H9 (cell line): ENCODE results near the gene OLFM4. TPM values are rescaled to one million over a fixed set of nuclear protein-coding genes. Genes with fewer than 3 reads are reported as not detected.

ENCODE experiments used
- DNase-seq: peaks from one replicate; pipeline ENCODE4 v3.0.0-alpha.2; 2017
- H2AFZ ChIP-seq: one replicate; pipeline ENCODE4 v1.6.1; 2013; ENCODE audit warnings: mild to moderate bottlenecking, low read length, control low read depth, moderate library complexity
- H2AK5ac ChIP-seq: 2 replicates; pipeline ENCODE4 v1.6.1; 2013; ENCODE audit warnings: low read length, control low read depth, mixed read lengths; ENCODE audit not compliant: insufficient read length
- H2BK120ac ChIP-seq: one replicate; pipeline ENCODE4 v1.6.1; 2013; ENCODE audit warnings: low read depth, mild to moderate bottlenecking, low read length, control low read depth, inconsistent platforms; ENCODE audit not compliant: poor library complexity, severe bottlenecking
- H2BK12ac ChIP-seq: 2 replicates; pipeline ENCODE4 v1.6.1; 2013; ENCODE audit warnings: low read length, control low read depth, mixed read lengths, low read depth; ENCODE audit not compliant: insufficient read length
- H2BK15ac ChIP-seq: 2 replicates; pipeline ENCODE4 v1.6.1; 2013; ENCODE audit warnings: low read depth, low read length, control low read depth
- H2BK20ac ChIP-seq: one replicate; pipeline ENCODE4 v1.6.1; 2013; ENCODE audit warnings: low read depth, mild to moderate bottlenecking, low read length, control low read depth, inconsistent platforms; ENCODE audit not compliant: poor library complexity, severe bottlenecking
- H2BK5ac ChIP-seq: 2 replicates; pipeline ENCODE4 v1.6.1; 2013; ENCODE audit warnings: low read length, control low read depth, mixed read lengths; ENCODE audit not compliant: insufficient read length
- H3K14ac ChIP-seq: 2 replicates; pipeline ENCODE4 v1.6.1; 2013; ENCODE audit warnings: low read length, control low read depth; ENCODE audit not compliant: insufficient read depth
- H3K18ac ChIP-seq: 2 replicates; pipeline ENCODE4 v1.6.1; 2013; ENCODE audit warnings: low read depth, mild to moderate bottlenecking, mixed read lengths, low read length, control low read depth; ENCODE audit not compliant: insufficient read length
- H3K23ac ChIP-seq: 2 replicates; pipeline ENCODE4 v1.6.1; 2013; ENCODE audit warnings: low read length, control low read depth, mixed read lengths, low read depth; ENCODE audit not compliant: insufficient read length
- H3K23me2 ChIP-seq: 2 replicates; pipeline ENCODE4 v1.6.1; 2013; ENCODE audit warnings: low read depth, mild to moderate bottlenecking, mixed read lengths, low read length, control low read depth; ENCODE audit not compliant: insufficient read length, poor library complexity, severe bottlenecking
- H3K27ac ChIP-seq: 2 replicates; pipeline ENCODE4 v1.5.1; 2013; ENCODE audit warnings: low read length, control low read depth, mixed read lengths, low read depth; ENCODE audit not compliant: insufficient read length
- H3K27me3 ChIP-seq: 2 replicates; pipeline ENCODE4 v1.6.1; 2013; ENCODE audit warnings: low read length, control low read depth, inconsistent platforms; ENCODE audit not compliant: insufficient read depth
- H3K4ac ChIP-seq: 2 replicates; pipeline ENCODE4 v1.6.1; 2013; ENCODE audit warnings: low read depth, mild to moderate bottlenecking, control low read depth, inconsistent platforms, low read length, moderate library complexity
- H3K4me1 ChIP-seq: 2 replicates; pipeline ENCODE4 v1.6.1; 2013; ENCODE audit warnings: low read length, control low read depth, inconsistent platforms; ENCODE audit not compliant: insufficient read depth
- H3K4me2 ChIP-seq: 2 replicates; pipeline ENCODE4 v1.6.1; 2013; ENCODE audit warnings: low read length, control low read depth, mixed read lengths; ENCODE audit not compliant: insufficient read length, insufficient read depth
- H3K56ac ChIP-seq: 2 replicates; pipeline ENCODE4 v1.6.1; 2013; ENCODE audit warnings: low read depth, mild to moderate bottlenecking, mixed read lengths, low read length, control low read depth; ENCODE audit not compliant: insufficient read length
- H3K79me1 ChIP-seq: 2 replicates; pipeline ENCODE4 v1.6.1; 2013; ENCODE audit warnings: low read depth, mild to moderate bottlenecking, moderate library complexity, low read length, control low read depth, inconsistent platforms; ENCODE audit not compliant: insufficient read depth, poor library complexity, severe bottlenecking
- H3K79me2 ChIP-seq: 2 replicates; pipeline ENCODE4 v1.6.1; 2013; ENCODE audit warnings: low read length, control low read depth, inconsistent platforms; ENCODE audit not compliant: insufficient read depth
- H3K9ac ChIP-seq: 2 replicates; pipeline ENCODE4 v1.6.1; 2013; ENCODE audit warnings: low read length, control low read depth, mixed read lengths; ENCODE audit not compliant: insufficient read length; ENCODE audit errors: extremely low read depth
- H3K9me3 ChIP-seq: one replicate; pipeline ENCODE4 v1.6.1; 2013; ENCODE audit warnings: low read depth, low read length, inconsistent platforms; ENCODE audit not compliant: control insufficient read depth
- H3T11ph ChIP-seq: one replicate; pipeline ENCODE4 v1.6.1; 2013; ENCODE audit warnings: mild to moderate bottlenecking, low read length, control low read depth, inconsistent platforms
- H4K20me1 ChIP-seq: one replicate; pipeline ENCODE4 v1.6.1; 2013; ENCODE audit not compliant: control insufficient read depth, insufficient read length, insufficient read depth
- H4K5ac ChIP-seq: 2 replicates; pipeline ENCODE4 v1.6.1; 2013; ENCODE audit warnings: low read depth, mild to moderate bottlenecking, mixed read lengths, low read length, control low read depth; ENCODE audit not compliant: insufficient read length
- H4K8ac ChIP-seq: replicated peaks from 2 replicates; pipeline ENCODE4 v1.6.1; 2013; ENCODE audit warnings: low read length, control low read depth, mixed read lengths, low read depth; ENCODE audit not compliant: insufficient read length
- H4K91ac ChIP-seq: 2 replicates; pipeline ENCODE4 v1.6.1; 2013; ENCODE audit warnings: low read depth, mild to moderate bottlenecking, moderate library complexity, mixed read lengths, low read length, control low read depth; ENCODE audit not compliant: insufficient read length
- H3K27ac Mint-ChIP-seq, 3 experiments: 2 replicates in 2 of 3; 3 replicates in 1 of 3; pipeline ENCODE4 v1.8.0; 2020 to 2021; ENCODE audit warnings: mixed read lengths in 3 of 3, mild to moderate bottlenecking in 1 of 3, moderate library complexity in 1 of 3
- H3K27me3 Mint-ChIP-seq: 2 replicates; pipeline ENCODE4 v1.8.0; 2021; ENCODE audit warnings: low read depth, mild to moderate bottlenecking, moderate library complexity, mixed read lengths
- H3K36me3 Mint-ChIP-seq, 3 experiments: 2 replicates in 2 of 3; 3 replicates in 1 of 3; pipeline ENCODE4 v1.8.0; 2020 to 2021; ENCODE audit warnings: low read depth in 3 of 3, mixed read lengths in 3 of 3; ENCODE audit not compliant: insufficient read depth in 1 of 3
- H3K4me1 Mint-ChIP-seq, 2 experiments: 2 replicates each; pipeline ENCODE4 v1.8.0; 2020; ENCODE audit warnings: mixed read lengths in 2 of 2
- H3K4me3 Mint-ChIP-seq, 2 experiments: 2 replicates in 1 of 2; 3 replicates in 1 of 2; pipeline ENCODE4 v1.8.0; 2020 to 2021; ENCODE audit warnings: mild to moderate bottlenecking in 2 of 2, mixed read lengths in 2 of 2, moderate library complexity in 1 of 2
- H3K9me3 Mint-ChIP-seq, 2 experiments: 2 replicates in 1 of 2; 3 replicates in 1 of 2; pipeline ENCODE4 v1.8.0; 2020; ENCODE audit warnings: mild to moderate bottlenecking in 2 of 2, mixed read lengths in 2 of 2, moderate library complexity in 1 of 2
- WGBS: extraction: QIAGEN DNeasy Blood & Tissue Kit; methylation state at CpG from one replicate; pipeline ENCODE4 v1.1.7; 2013; ENCODE audit warnings: missing lambda C conversion rate, low lambda C conversion rate, mixed read lengths; ENCODE audit not compliant: insufficient read length; ENCODE audit errors: extremely low coverage; 5-methylcytosine and 5-hydroxymethylcytosine counted together
- total RNA-seq: library from RNA; stranded (reverse); gene quantifications from 2 replicates; pipeline ENCODE4 v1.2.1, GENCODE V29; 2021
- TF ChIP-seq, protein P1 (sequence below): fragments of 200-600 bp; sonication (generic); conservative IDR thresholded peaks from 3 replicates; pipeline ENCODE4 v1.8.0; 2021; ENCODE audit warnings: antibody characterized with exemption, mild to moderate bottlenecking

Gene OLFM4
- total RNA-seq, 1 experiment from 2014 or later = not detected

DNA sequence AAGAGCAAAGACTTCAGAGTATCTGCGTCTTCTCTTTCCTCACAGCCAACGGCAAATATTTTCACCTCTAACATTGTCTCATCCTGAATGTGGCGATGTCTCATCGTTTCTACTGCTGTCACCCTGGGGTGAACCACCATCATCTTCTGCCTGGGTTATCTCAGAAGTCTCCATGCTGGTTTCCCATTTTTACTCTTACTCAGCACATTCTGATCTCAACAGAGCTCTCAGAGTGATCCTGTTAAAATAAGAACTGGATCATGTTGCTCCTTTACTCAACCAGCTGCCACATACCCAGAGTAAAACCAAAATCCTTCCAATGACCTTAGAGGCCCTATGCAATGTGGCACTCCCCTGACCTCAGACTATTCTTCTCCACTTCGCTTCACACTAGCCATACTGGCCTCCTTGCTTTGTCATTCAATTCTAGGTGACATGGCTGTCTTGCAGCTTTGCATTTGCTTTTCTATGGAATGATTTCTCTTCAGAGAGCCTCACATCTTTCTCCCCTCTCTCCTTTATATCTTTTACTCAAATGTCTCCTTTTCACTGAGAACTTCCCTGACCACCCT, 7.8 kb upstream of the OLFM4 start:
- H2BK120ac ChIP-seq = no peak overlapping the region
- H2BK15ac ChIP-seq = no peak overlapping the region
- H3K27me3 ChIP-seq = no peaks in the 10 kb centered on the region
- H3K23ac ChIP-seq = no peak overlapping the region
- no peaks in the 10 kb centered on the region for H3K4me1 Mint-ChIP-seq
- H2BK12ac ChIP-seq = no peak overlapping the region
- no peak overlapping the region for H2AFZ ChIP-seq
- no peak overlapping the region for H3K4me3 Mint-ChIP-seq
- no peak overlapping the region for H2AK5ac ChIP-seq
- H3K4ac ChIP-seq = no peak overlapping the region
- no peak overlapping the region for H3T11ph ChIP-seq
- no peak for DNase-seq
- H3K27me3 Mint-ChIP-seq = peaks cover 3% of the 10 kb centered on the region
- H3K23me2 ChIP-seq = no peaks in the 10 kb centered on the region
- no peaks in the 10 kb centered on the region for H3K79me1 ChIP-seq
- no peak overlapping the region for H2BK20ac ChIP-seq
- no peaks in the 10 kb centered on the region for H3K36me3 Mint-ChIP-seq
- H3K14ac ChIP-seq = no peak overlapping the region
- H3K79me2 ChIP-seq = no peaks in the 10 kb centered on the region
- H3K27ac ChIP-seq = no peak overlapping the region
- no CpG with 5 or more reads among the region's 5 CpGs for WGBS
- peaks cover 0 to 4% of the 10 kb centered on the region in 2 experiments; a peak in 2 of 5 replicates for H3K9me3 Mint-ChIP-seq
- no peaks in the 10 kb centered on the region for H4K20me1 ChIP-seq
- H3K4me1 ChIP-seq = 0 out of 2 replicates have a peak, but pooled peaks cover 2% of the 10 kb centered on the region
- no peak overlapping the region for H4K5ac ChIP-seq
- H3K56ac ChIP-seq = no peak overlapping the region
- H3K9me3 ChIP-seq = no peaks in the 10 kb centered on the region
- no peak overlapping the region for H3K9ac ChIP-seq
- TF ChIP-seq, protein P1, sequence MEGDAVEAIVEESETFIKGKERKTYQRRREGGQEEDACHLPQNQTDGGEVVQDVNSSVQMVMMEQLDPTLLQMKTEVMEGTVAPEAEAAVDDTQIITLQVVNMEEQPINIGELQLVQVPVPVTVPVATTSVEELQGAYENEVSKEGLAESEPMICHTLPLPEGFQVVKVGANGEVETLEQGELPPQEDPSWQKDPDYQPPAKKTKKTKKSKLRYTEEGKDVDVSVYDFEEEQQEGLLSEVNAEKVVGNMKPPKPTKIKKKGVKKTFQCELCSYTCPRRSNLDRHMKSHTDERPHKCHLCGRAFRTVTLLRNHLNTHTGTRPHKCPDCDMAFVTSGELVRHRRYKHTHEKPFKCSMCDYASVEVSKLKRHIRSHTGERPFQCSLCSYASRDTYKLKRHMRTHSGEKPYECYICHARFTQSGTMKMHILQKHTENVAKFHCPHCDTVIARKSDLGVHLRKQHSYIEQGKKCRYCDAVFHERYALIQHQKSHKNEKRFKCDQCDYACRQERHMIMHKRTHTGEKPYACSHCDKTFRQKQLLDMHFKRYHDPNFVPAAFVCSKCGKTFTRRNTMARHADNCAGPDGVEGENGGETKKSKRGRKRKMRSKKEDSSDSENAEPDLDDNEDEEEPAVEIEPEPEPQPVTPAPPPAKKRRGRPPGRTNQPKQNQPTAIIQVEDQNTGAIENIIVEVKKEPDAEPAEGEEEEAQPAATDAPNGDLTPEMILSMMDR = no peak
- H3K18ac ChIP-seq = no peak overlapping the region
- no peak overlapping the region for H4K91ac ChIP-seq
- H4K8ac ChIP-seq = no peak overlapping the region
- no peak overlapping the region for H3K4me2 ChIP-seq
- H2BK5ac ChIP-seq = no peak overlapping the region
- no peak overlapping the region for H3K27ac Mint-ChIP-seq
